ENCODE results near the gene MAGEB1. TPM values are rescaled to one million over a fixed set of nuclear protein-coding genes. Genes with fewer than 3 reads are reported as not detected.

The MAGEB1 gene
- total RNA-seq, 1 donor from 2014 or later = not detected

- H3K9me3 Mint-ChIP-seq = peaks cover 5% of the 10 kb centered on the region
- no peaks in the 10 kb centered on the region for H3K4me1 Mint-ChIP-seq (ENCODE audit: unreplicated experiment)
- no peak overlapping the region for H3K27ac Mint-ChIP-seq
- DNase-seq (ENCODE audit: extremely low spot score, unreplicated experiment) = no peak
- TF ChIP-seq CTCF (conservative IDR thresholded peaks at IDR 0.05) = no peak
- H3K4me3 Mint-ChIP-seq = no peak overlapping the region
- H3K27me3 Mint-ChIP-seq = no peaks in the 10 kb centered on the region
- H3K36me3 Mint-ChIP-seq = no peaks in the 10 kb centered on the region
These were observed 1.9 kb downstream of the MAGEB1 start for GRCh38 chrX:30248854-30249253.

GRCh38 chrX:30253257-30253656 is 6.3 kb downstream of the MAGEB1 start:
- no peaks in the 10 kb centered on the region for H3K4me1 Mint-ChIP-seq (ENCODE audit: unreplicated experiment)
- H3K9me3 Mint-ChIP-seq = peaks cover 5% of the 10 kb centered on the region

GRCh38 chrX:30259927-30260326 is 13.0 kb downstream of the MAGEB1 start:
- Mint-ChIP-seq H3K4me3 (no peak overlapping the region), H3K9me3 (no peaks in the 10 kb centered on the region), H3K4me1 (ENCODE audit: unreplicated experiment) (no peaks in the 10 kb centered on the region), H3K36me3 (no peaks in the 10 kb centered on the region), H3K27ac (no peak overlapping the region), H3K27me3 (no peaks in the 10 kb centered on the region)
- DNase-seq (ENCODE audit: extremely low spot score, unreplicated experiment) = no peak
- TF ChIP-seq CTCF (conservative IDR thresholded peaks at IDR 0.05) = no peak

More at GRCh38 chrX:30253257-30253656, 6.3 kb downstream of the MAGEB1 start:
- H3K4me3 Mint-ChIP-seq = no peak overlapping the region
- DNase-seq (ENCODE audit: extremely low spot score, unreplicated experiment) = no peak
- no peaks in the 10 kb centered on the region for H3K27me3 Mint-ChIP-seq
- H3K36me3 Mint-ChIP-seq = no peaks in the 10 kb centered on the region
- no peak overlapping the region for H3K27ac Mint-ChIP-seq
- no peak for TF ChIP-seq CTCF (conservative IDR thresholded peaks at IDR 0.05)

- Mint-ChIP-seq H3K27me3 (no peaks in the 10 kb centered on the region), H3K27ac (no peak overlapping the region), H3K4me3 (no peak overlapping the region), H3K9me3 (no peaks in the 10 kb centered on the region), H3K36me3 (no peaks in the 10 kb centered on the region), H3K4me1 (ENCODE audit: unreplicated experiment) (no peaks in the 10 kb centered on the region)
- TF ChIP-seq CTCF (conservative IDR thresholded peaks at IDR 0.05) = no peak
- DNase-seq (ENCODE audit: extremely low spot score, unreplicated experiment) = no peak
These were observed 14.1 kb downstream of the MAGEB1 start for GRCh38 chrX:30261012-30261411.

- H3K4me3 Mint-ChIP-seq = no peak overlapping the region
- TF ChIP-seq CTCF (conservative IDR thresholded peaks at IDR 0.05) = no peak
- no peaks in the 10 kb centered on the region for H3K36me3 Mint-ChIP-seq
- H3K9me3 Mint-ChIP-seq = no peaks in the 10 kb centered on the region
- no peak for DNase-seq (ENCODE audit: extremely low spot score, unreplicated experiment)
- H3K4me1 Mint-ChIP-seq (ENCODE audit: unreplicated experiment) = no peaks in the 10 kb centered on the region
- H3K27me3 Mint-ChIP-seq = no peaks in the 10 kb centered on the region
- H3K27ac Mint-ChIP-seq = no peak overlapping the region
These were observed 15.8 kb downstream of the MAGEB1 start for GRCh38 chrX:30262763-30263162.

GRCh38 chrX:30270639-30271038 is 23.7 kb downstream of the MAGEB1 start:
- no peak overlapping the region for H3K27ac Mint-ChIP-seq
- no peaks in the 10 kb centered on the region for H3K27me3 Mint-ChIP-seq
- H3K4me1 Mint-ChIP-seq (ENCODE audit: unreplicated experiment) = no peaks in the 10 kb centered on the region
- no peaks in the 10 kb centered on the region for H3K36me3 Mint-ChIP-seq
- TF ChIP-seq CTCF (conservative IDR thresholded peaks at IDR 0.05) = no peak
- H3K4me3 Mint-ChIP-seq = no peak overlapping the region
- no peak for DNase-seq (ENCODE audit: extremely low spot score, unreplicated experiment)
- peaks cover 5% of the 10 kb centered on the region for H3K9me3 Mint-ChIP-seq

Measured in type B pancreatic cell (in vitro differentiated cells).